ENCODE data around the gene ANKRD36C. TPM values are rescaled to one million over a fixed set of nuclear protein-coding genes. Genes with fewer than 3 reads are reported as not detected.
"Not testable (repeated sequence)": the region's sequence is repeated elsewhere in the genome, so short reads cannot be mapped to it uniquely, and the experiment has no call there.

The ANKRD36C gene
- total RNA-seq, 1 experiment from 2014 or later = 22.0 TPM

DNA sequence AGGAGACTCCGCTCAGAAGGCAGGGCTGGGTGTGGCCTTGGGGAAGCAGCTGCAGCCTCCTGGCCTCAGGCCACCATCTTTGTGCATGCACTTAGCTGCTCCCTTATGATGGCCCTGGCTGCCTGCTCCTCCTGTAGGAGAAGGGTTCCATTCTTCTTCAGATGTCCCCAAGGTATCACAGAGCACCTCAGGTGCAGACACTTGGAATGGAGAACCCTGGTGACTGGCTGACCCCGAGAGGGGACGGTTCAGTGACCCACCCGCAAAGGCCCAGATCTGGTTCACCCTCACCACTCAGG lies 33.5 kb upstream of the ANKRD36C start:
- ChIA-PET CTCF (no interaction called here), POLR2A (no interaction called here)
- Histone ChIP-seq H3K27ac (ENCODE audit: low read length) (no peak overlapping the region), H3K4me1 (ENCODE audit: control insufficient read depth, insufficient read depth, low read length) (no peaks in the 10 kb centered on the region), H3K27me3 (ENCODE audit: control insufficient read depth, insufficient read depth, low read length) (no peaks in the 10 kb centered on the region), H3K36me3 (ENCODE audit: control insufficient read depth, insufficient read depth, low read length) (no peaks in the 10 kb centered on the region), H3K9me3 (ENCODE audit: control insufficient read depth, insufficient read depth, low read depth, low read length) (no peaks in the 10 kb centered on the region), H3K4me3 (ENCODE audit: low read depth in 2 of 2, low read length in 2 of 2) (no peak overlapping the region)
- no peak for DNase-seq (ENCODE audit: low read depth, low spot score)
- intact Hi-C loops (cut with micrococcal nuclease; ENCODE audit: unreplicated experiment) (no loop called here), in situ Hi-C loops (cut with HindIII; ENCODE audit: low pct_unique_long_range_greater_than_20kb, low sequenced_read_pairs) (no loop called here)
- no TSS peak for BruUV-seq (replicated peaks)
- ATAC-seq = no peak
- TF ChIP-seq TCF7L2 (IDR thresholded peaks at IDR 0.05; ENCODE audit: low read depth, low read length) (no peak), SIN3A (IDR thresholded peaks at IDR 0.05; ENCODE audit: borderline replicate concordance, insufficient read depth, low read depth, low read length) (no peak), POLR2AphosphoS5 (IDR thresholded peaks at IDR 0.05; ENCODE audit: low read depth, low read length) (no peak)
- TF ChIP-seq, protein P1, sequence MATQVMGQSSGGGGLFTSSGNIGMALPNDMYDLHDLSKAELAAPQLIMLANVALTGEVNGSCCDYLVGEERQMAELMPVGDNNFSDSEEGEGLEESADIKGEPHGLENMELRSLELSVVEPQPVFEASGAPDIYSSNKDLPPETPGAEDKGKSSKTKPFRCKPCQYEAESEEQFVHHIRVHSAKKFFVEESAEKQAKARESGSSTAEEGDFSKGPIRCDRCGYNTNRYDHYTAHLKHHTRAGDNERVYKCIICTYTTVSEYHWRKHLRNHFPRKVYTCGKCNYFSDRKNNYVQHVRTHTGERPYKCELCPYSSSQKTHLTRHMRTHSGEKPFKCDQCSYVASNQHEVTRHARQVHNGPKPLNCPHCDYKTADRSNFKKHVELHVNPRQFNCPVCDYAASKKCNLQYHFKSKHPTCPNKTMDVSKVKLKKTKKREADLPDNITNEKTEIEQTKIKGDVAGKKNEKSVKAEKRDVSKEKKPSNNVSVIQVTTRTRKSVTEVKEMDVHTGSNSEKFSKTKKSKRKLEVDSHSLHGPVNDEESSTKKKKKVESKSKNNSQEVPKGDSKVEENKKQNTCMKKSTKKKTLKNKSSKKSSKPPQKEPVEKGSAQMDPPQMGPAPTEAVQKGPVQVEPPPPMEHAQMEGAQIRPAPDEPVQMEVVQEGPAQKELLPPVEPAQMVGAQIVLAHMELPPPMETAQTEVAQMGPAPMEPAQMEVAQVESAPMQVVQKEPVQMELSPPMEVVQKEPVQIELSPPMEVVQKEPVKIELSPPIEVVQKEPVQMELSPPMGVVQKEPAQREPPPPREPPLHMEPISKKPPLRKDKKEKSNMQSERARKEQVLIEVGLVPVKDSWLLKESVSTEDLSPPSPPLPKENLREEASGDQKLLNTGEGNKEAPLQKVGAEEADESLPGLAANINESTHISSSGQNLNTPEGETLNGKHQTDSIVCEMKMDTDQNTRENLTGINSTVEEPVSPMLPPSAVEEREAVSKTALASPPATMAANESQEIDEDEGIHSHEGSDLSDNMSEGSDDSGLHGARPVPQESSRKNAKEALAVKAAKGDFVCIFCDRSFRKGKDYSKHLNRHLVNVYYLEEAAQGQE (IDR thresholded peaks at IDR 0.05; ENCODE audit: insufficient read depth in 1 of 2, low read depth in 2 of 2, low read length in 1 of 2) = no peak
- TF ChIP-seq, protein P2, sequence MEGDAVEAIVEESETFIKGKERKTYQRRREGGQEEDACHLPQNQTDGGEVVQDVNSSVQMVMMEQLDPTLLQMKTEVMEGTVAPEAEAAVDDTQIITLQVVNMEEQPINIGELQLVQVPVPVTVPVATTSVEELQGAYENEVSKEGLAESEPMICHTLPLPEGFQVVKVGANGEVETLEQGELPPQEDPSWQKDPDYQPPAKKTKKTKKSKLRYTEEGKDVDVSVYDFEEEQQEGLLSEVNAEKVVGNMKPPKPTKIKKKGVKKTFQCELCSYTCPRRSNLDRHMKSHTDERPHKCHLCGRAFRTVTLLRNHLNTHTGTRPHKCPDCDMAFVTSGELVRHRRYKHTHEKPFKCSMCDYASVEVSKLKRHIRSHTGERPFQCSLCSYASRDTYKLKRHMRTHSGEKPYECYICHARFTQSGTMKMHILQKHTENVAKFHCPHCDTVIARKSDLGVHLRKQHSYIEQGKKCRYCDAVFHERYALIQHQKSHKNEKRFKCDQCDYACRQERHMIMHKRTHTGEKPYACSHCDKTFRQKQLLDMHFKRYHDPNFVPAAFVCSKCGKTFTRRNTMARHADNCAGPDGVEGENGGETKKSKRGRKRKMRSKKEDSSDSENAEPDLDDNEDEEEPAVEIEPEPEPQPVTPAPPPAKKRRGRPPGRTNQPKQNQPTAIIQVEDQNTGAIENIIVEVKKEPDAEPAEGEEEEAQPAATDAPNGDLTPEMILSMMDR (IDR thresholded peaks at IDR 0.05) = no peak

DNA sequence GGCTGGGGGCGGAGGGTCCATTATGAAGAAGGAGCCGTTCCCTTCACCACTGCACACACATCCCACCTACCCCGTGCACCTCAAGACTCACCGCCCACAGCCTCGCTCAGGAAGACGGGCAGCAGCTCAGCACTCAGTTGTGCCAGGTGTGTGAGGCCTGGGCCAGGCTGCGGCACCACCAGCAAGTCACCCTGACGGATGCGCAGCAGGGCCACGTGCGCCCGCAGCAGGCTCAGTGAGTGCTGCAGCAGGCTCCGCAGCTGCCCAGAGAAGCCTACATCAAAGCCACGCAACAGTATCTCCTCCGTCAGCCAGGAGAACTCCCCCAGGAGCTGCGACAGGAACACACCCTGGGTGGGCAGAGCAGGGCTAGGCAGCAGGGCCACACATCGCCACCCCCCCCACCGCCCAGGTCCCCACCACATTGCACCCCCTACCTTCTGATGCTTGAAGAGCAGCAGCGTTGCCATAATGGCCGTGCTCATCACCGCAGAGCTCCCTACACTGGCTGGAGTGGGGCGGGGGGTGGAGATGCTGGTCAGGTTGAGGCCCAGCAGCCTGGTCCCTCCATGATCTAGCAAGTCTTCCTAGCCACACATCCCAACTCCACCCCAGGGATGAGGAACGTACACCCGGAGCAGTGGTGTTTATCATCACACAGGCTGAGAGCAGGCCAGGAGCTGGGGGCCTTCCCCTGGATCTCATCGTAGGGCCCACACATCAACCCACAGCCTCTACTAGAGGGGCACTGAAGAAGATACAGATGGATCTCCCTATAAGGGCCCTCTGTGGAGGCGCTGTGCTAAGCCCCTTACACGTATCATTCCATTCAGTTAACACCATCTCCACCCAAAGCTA lies 32.9 kb upstream of the ANKRD36C start:
- no peaks in the 10 kb centered on the region for H3K9me3 ChIP-seq (ENCODE audit: control insufficient read depth, insufficient read depth, low read depth, low read length)
- intact Hi-C loops (cut with micrococcal nuclease; ENCODE audit: unreplicated experiment) (no loop called here), in situ Hi-C loops (cut with HindIII; ENCODE audit: low pct_unique_long_range_greater_than_20kb, low sequenced_read_pairs) (no loop called here)
- H3K27me3 ChIP-seq (ENCODE audit: control insufficient read depth, insufficient read depth, low read length) = no peaks in the 10 kb centered on the region
- H3K27ac ChIP-seq (ENCODE audit: low read length) = no peak overlapping the region
- no TSS peak for BruUV-seq (replicated peaks)
- ATAC-seq (no peak), DNase-seq (ENCODE audit: low read depth, low spot score) (no peak)
- ChIA-PET CTCF (no interaction called here), POLR2A (no interaction called here)
- no peaks in the 10 kb centered on the region for H3K4me1 ChIP-seq (ENCODE audit: control insufficient read depth, insufficient read depth, low read length)
- TF ChIP-seq SIN3A (IDR thresholded peaks at IDR 0.05; ENCODE audit: borderline replicate concordance, insufficient read depth, low read depth, low read length) = no peak
- TF ChIP-seq POLR2AphosphoS5 (IDR thresholded peaks at IDR 0.05; ENCODE audit: low read depth, low read length) = no peak
- TF ChIP-seq, protein P1 (IDR thresholded peaks at IDR 0.05; ENCODE audit: insufficient read depth in 1 of 2, low read depth in 2 of 2, low read length in 1 of 2) = no peak
- no peak for TF ChIP-seq TCF7L2 (IDR thresholded peaks at IDR 0.05; ENCODE audit: low read depth, low read length)
- TF ChIP-seq, protein P2 (IDR thresholded peaks at IDR 0.05) = no peak
- H3K4me3 ChIP-seq (ENCODE audit: low read depth in 2 of 2, low read length in 2 of 2) = no peak overlapping the region
- no peaks in the 10 kb centered on the region for H3K36me3 ChIP-seq (ENCODE audit: control insufficient read depth, insufficient read depth, low read length)

DNA sequence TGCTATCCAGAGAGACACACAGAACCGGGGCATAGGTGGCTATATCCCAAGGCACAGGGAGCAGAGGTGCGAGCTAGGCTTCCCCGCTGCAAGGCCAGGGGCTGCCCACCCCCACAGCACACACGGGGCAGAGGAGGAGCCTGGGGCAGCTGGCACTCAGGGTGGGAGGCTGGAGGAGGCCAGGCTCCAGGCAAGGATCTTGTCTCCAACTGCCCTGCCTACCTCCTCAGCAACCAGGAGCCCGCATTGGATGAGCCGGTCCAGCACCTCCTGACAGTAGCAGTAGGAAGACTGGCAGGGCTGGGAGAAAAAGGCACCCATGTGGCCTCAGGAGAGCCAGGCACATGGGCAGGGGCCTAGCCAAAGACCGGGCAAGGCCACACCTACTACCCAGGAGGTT lies 32.1 kb upstream of the ANKRD36C start:
- H3K4me1 ChIP-seq (ENCODE audit: control insufficient read depth, insufficient read depth, low read length); H3K36me3 ChIP-seq (ENCODE audit: control insufficient read depth, insufficient read depth, low read length); H3K27me3 ChIP-seq (ENCODE audit: control insufficient read depth, insufficient read depth, low read length); BruUV-seq (replicated peaks); H3K27ac ChIP-seq (ENCODE audit: low read length); intact Hi-C loops (cut with micrococcal nuclease; ENCODE audit: unreplicated experiment); in situ Hi-C loops (cut with HindIII; ENCODE audit: low pct_unique_long_range_greater_than_20kb, low sequenced_read_pairs); POLR2A ChIA-PET; H3K4me3 ChIP-seq (ENCODE audit: low read depth in 2 of 2, low read length in 2 of 2); DNase-seq (ENCODE audit: low read depth, low spot score); CTCF ChIA-PET; ATAC-seq; H3K9me3 ChIP-seq (ENCODE audit: control insufficient read depth, insufficient read depth, low read depth, low read length): not testable (repeated sequence)

Data from Panc1 (cell line).